Choroid plexus epithelial cell (primary cell): ENCODE data around the gene CMIP.

Experiments used
- DNase-seq: peaks from one replicate; pipeline ENCODE4 v3.0.0-alpha.2; 2010; ENCODE audit warnings: low read depth
- H3K4me3 ChIP-seq: 2 replicates; pipeline ENCODE4 v1.5.1; 2011; ENCODE audit warnings: low read depth, mild to moderate bottlenecking, control low read depth, low read length, moderate library complexity
- CTCF ChIP-seq: conservative IDR thresholded peaks from 2 replicates; pipeline ENCODE4 v1.5.1; 2011; ENCODE audit warnings: low read depth, mild to moderate bottlenecking, control low read depth, inconsistent platforms, low read length, moderate library complexity

Gene CMIP

GRCh38 chr16:81618661-81619060, 174.1 kb downstream of the CMIP start:
- TF ChIP-seq CTCF = no peak
- no peak for DNase-seq

DNA sequence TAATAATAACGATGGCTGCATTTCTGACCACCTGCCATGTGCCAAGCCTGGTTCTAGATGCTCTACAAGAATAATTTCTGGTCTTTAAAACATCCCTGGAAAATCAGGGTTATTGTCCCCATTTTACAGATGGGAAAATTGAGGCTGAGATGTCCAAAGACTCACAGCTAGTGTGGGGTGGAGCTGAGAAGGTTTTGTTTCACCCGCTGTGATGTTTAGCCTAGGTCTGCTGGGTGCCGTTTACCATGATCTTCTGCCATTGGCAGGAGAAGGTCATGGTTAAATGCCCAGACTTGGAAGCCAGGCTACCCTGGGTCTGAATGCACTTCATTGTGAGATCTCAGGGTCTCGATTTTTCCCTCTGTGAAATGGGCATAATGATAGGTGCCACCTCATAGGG, 175.4 kb downstream of the CMIP start:
- no peak overlapping the region for H3K4me3 ChIP-seq
- no peak for DNase-seq
- no peak for TF ChIP-seq CTCF

More at GRCh38 chr16:81618661-81619060, 174.1 kb downstream of the CMIP start:
- H3K4me3 ChIP-seq = no peak overlapping the region

DNA sequence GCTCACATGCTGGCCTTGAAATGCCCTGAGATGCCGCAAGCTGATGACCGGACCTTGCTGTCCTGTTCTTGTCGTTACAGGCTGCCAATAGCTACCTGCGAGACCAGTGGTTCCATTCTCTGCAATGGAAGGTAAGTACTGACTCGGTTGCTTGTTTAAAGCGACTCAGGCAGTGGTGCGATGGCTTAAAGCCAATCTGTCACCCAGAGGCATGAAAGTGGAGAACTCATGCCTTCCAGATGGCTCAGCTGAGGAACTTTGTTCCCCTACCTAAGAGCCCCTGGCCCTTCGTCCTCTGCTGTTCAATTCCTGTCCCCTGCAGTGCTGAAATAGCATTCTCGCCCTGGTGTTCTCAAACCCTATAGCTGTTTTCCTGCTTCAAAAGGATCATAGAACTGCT, 176.2 kb downstream of the CMIP start:
- H3K4me3 ChIP-seq = no peak overlapping the region

GRCh38 chr16:81621496-81621895, 176.9 kb downstream of the CMIP start:
- no peak for TF ChIP-seq CTCF
- DNase-seq = no peak

More for the DNA sequence above, 176.2 kb downstream of the CMIP start:
- peak; percentile 47 for DNase-seq
- peak; percentile 4 for TF ChIP-seq CTCF

DNA sequence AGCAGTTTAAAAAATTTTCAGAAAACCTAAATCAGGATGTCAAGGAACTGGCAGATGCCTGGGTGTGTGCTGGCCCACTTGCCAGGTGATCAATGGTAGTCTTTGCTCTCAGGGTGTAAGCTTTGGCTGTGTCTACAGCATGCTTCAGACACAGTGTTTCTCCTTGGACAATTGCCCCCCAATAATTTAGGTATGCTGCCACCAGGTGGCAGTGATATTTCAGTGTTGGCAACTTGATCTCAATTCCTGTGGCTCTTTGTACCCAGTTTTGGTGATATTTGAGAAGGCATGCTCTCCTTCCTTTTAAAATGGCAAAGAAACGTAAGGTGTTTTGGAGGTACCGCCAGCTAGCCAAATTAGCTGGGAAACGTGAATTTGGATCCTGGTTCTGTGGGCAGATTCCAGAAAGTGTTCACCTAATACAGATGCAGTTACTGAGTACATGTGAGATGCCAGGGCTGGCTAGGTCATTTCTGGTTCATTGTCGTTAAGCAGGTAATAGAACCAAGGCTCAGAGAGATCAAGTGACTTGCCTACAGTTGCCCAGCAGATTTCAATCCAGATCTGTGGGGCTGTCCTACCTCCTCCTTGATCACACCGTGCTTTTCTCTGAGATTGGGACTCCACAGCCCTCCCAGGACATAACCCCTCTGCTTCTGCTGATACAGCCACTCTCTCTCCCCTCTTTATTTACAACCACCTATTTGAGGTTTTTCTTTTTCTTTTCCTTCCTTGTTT, 178.9 kb downstream of the CMIP start:
- H3K4me3 ChIP-seq = no peak overlapping the region
- peak; percentile 73 for DNase-seq
- TF ChIP-seq CTCF = peak; percentile 78

More at GRCh38 chr16:81621496-81621895, 176.9 kb downstream of the CMIP start:
- no peak overlapping the region for H3K4me3 ChIP-seq

DNA sequence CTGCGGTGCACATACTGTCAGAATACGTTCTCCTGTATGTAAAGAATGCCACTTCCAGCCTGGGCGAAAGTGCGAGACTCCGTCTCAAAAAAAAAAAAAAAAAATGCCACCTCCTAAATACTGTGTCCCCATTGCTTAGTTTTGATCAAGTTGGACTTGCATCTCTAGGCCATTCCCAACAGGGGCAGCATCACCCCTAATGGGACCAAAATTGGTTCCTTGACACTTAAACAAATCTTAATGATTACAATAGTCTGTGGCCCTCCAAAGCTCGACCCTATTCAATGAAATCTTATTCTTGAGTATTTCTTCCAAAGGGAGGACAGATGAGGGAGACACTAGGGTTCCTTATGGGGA, 179.8 kb downstream of the CMIP start:
- TF ChIP-seq CTCF = no peak
- no peak for DNase-seq
- no peak overlapping the region for H3K4me3 ChIP-seq
